ENCODE measurements around the gene KRT16. TPM values are rescaled to one million over a fixed set of nuclear protein-coding genes. Genes with fewer than 3 reads are reported as not detected.
"Not testable (repeated sequence)": the region's sequence is repeated elsewhere in the genome, so short reads cannot be mapped to it uniquely, and the experiment has no call there.

The KRT16 gene
- total RNA-seq, 1 experiment from 2014 or later: 42.6 TPM

DNA sequence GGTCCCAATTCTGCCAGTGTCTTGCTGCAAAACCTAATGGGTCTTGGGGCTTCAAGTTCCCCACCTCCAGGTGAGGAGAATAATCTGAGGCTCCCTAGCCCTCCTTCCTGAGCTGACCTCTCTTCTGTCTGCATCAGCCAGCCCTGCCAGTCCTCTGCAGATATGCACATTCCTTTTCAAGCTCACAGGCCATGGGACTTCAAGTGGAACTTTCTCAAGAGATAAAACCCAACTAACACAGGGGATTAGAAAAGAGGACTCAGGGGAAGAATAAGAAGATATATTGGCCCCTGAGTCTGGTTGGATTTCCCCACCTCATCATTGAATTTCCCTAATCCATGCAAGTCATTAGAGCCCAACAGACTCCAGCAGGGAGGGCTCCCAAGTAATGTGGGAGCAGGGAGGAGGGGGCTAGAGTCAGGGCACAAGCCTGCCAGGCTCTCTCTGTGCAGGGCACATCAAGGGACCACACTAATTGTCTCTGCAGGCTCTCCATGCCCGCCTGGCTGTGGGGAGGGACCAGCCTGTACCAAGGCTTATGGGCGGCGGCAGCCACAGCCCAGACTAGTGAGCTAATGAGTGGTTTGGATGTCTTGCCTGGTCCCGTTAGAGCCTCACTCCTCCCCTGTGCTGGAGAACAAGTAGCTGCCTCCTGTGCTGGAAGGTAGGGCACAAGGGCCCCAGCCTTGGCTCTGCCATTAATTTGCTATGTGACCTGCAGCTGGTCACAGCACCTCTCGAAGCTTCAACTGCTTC lies 27.1 kb downstream of the KRT16 start:
- H3K9me2 ChIP-seq (replicated peaks; ENCODE audit: low read length): no peaks in the 10 kb centered on the region
- H4K20me1 ChIP-seq (ENCODE audit: low read length): no peaks in the 10 kb centered on the region
- no peaks in the 10 kb centered on the region for H3K27me3 ChIP-seq (ENCODE audit: low read length)
- DNase-seq (no peak), ATAC-seq (no peak)
- no peaks in the 10 kb centered on the region for H3F3A ChIP-seq (ENCODE audit: low read length, unreplicated experiment)
- H3K9ac ChIP-seq (ENCODE audit: low read length): no peak overlapping the region
- H3K79me2 ChIP-seq (ENCODE audit: low read length): no peaks in the 10 kb centered on the region
- H3K4me2 ChIP-seq (ENCODE audit: low read length): no peak overlapping the region
- no peaks in the 10 kb centered on the region for H3K9me3 ChIP-seq (ENCODE audit: low read length)
- intact Hi-C loops (cut with micrococcal nuclease): no loop called here
- CTCF ChIA-PET: no interaction called here
- no peak overlapping the region for H3K27ac ChIP-seq (ENCODE audit: low read length)
- H3K36me3 ChIP-seq (ENCODE audit: low read depth, low read length): no peaks in the 10 kb centered on the region
- H3K4me1 ChIP-seq (ENCODE audit: insufficient read depth, low read length): peaks cover 9% of the 10 kb centered on the region
- H3K4me3 ChIP-seq (ENCODE audit: low read length): no peak overlapping the region
- no peak overlapping the region for H2AFZ ChIP-seq (ENCODE audit: low read length)
- no peak for TF ChIP-seq EZH2phosphoT487 (IDR thresholded peaks at IDR 0.05; ENCODE audit: borderline replicate concordance, low read length)
- no peak for TF ChIP-seq EZH2 (IDR thresholded peaks at IDR 0.05; ENCODE audit: low read length, unreplicated experiment)
- TF ChIP-seq, protein P1, sequence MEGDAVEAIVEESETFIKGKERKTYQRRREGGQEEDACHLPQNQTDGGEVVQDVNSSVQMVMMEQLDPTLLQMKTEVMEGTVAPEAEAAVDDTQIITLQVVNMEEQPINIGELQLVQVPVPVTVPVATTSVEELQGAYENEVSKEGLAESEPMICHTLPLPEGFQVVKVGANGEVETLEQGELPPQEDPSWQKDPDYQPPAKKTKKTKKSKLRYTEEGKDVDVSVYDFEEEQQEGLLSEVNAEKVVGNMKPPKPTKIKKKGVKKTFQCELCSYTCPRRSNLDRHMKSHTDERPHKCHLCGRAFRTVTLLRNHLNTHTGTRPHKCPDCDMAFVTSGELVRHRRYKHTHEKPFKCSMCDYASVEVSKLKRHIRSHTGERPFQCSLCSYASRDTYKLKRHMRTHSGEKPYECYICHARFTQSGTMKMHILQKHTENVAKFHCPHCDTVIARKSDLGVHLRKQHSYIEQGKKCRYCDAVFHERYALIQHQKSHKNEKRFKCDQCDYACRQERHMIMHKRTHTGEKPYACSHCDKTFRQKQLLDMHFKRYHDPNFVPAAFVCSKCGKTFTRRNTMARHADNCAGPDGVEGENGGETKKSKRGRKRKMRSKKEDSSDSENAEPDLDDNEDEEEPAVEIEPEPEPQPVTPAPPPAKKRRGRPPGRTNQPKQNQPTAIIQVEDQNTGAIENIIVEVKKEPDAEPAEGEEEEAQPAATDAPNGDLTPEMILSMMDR (conservative IDR thresholded peaks at IDR 0.05; ENCODE audit: low read depth, low read length): no peak
- BruUV-seq (replicated peaks): no TSS peak
- POLR2A ChIA-PET (ENCODE audit: unreplicated experiment): no interaction called here

DNA sequence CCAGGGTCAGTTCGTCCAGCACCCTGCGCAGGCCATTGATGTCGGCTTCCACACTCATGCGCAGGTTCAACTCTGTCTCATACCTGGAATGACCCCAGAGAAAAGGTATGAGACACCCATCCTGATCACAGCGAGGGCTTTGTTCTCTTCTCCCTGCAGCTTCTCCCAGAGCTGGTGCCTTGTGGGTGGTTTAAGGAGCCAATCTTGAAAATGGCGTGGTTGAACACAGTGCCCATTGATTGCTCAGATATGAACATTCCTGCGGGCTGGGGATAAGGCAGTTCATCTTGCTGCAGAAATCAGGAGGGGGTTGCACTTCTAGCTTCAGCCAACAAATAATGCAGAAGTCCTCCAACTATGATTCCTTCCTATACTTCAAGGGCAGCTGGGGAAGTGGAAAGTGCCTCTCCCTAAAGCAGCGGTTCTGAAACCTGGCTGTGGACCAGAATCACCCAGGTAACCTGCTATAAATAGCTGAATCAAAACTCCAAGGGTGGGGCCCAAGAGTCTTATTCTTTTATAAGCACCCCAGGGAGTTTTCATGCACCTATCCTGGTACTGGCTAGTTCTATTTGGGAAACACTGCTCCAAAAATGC lies 28.1 kb downstream of the KRT16 start:
- H3K79me2 ChIP-seq (ENCODE audit: low read length); intact Hi-C loops (cut with micrococcal nuclease); H3K9ac ChIP-seq (ENCODE audit: low read length); POLR2A ChIA-PET (ENCODE audit: unreplicated experiment); H4K20me1 ChIP-seq (ENCODE audit: low read length); BruUV-seq (replicated peaks); H3K4me2 ChIP-seq (ENCODE audit: low read length); H2AFZ ChIP-seq (ENCODE audit: low read length); H3K36me3 ChIP-seq (ENCODE audit: low read depth, low read length); DNase-seq; H3F3A ChIP-seq (ENCODE audit: low read length, unreplicated experiment); H3K9me2 ChIP-seq (replicated peaks; ENCODE audit: low read length); CTCF ChIA-PET; H3K4me3 ChIP-seq (ENCODE audit: low read length); H3K9me3 ChIP-seq (ENCODE audit: low read length); H3K27me3 ChIP-seq (ENCODE audit: low read length); H3K27ac ChIP-seq (ENCODE audit: low read length); ATAC-seq: not testable (repeated sequence)
- H3K4me1 ChIP-seq (ENCODE audit: insufficient read depth, low read length): peaks cover 18% of the 10 kb centered on the region

DNA sequence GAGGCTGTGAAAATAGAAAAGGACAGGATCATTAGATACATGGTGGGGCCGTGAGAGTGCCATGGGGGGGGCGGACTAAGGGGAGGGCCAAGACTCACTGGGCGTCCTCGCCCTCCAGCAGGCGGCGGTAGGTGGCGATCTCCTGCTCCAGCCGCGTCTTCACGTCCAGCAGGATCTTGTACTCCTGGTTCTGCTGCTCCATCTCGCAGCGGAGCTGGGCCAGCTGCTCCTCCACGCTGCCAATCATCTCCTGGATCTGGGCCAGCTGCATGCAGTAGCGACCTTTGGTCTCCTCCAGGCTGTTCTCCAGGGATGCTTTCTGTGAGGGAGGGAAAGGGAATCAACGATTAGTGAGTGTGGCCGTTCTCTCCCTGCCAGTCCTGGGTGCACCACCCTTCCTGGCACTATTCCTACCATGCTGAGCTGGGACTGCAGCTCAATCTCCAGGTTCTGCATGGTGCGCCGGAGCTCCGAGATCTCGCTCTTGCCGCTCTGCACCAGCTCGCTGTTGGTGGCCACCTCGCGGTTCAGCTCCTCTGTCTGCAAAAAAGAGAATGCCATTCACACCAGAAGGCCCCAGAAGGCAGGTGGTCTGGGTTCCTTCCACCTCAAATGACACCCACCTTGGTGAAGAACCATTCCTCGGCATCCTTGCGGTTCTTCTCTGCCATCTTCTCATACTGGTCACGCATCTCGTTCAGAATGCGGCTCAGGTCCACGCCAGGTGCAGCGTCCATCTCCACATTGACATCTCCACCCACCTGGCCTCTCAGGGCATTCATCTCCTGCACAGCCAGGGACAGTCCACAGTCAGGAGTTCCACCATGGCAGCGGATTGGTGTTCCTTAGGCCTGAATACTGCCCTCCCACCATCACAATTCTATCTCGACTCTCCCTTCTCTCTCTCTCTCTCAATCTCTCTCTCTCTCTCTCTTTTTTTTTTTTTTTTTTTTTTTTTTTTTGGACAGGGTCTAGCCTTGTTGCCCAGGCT lies 29.1 kb downstream of the KRT16 start:
- ATAC-seq (no peak), DNase-seq (no peak)
- Histone ChIP-seq H3F3A (ENCODE audit: low read length, unreplicated experiment) (no peaks in the 10 kb centered on the region), H3K9ac (ENCODE audit: low read length) (no peak overlapping the region), H4K20me1 (ENCODE audit: low read length) (no peaks in the 10 kb centered on the region), H3K79me2 (ENCODE audit: low read length) (no peaks in the 10 kb centered on the region), H3K9me3 (ENCODE audit: low read length) (no peaks in the 10 kb centered on the region), H3K27me3 (ENCODE audit: low read length) (no peaks in the 10 kb centered on the region), H2AFZ (ENCODE audit: low read length) (no peak overlapping the region), H3K4me2 (ENCODE audit: low read length) (no peak overlapping the region), H3K36me3 (ENCODE audit: low read depth, low read length) (no peaks in the 10 kb centered on the region), H3K9me2 (replicated peaks; ENCODE audit: low read length) (no peaks in the 10 kb centered on the region), H3K27ac (ENCODE audit: low read length) (no peak overlapping the region), H3K4me3 (ENCODE audit: low read length) (no peak overlapping the region), H3K4me1 (ENCODE audit: insufficient read depth, low read length) (peaks cover 21% of the 10 kb centered on the region)
- intact Hi-C loops (cut with micrococcal nuclease): no loop called here
- TF ChIP-seq, protein P1 (conservative IDR thresholded peaks at IDR 0.05; ENCODE audit: low read depth, low read length): no peak
- TF ChIP-seq EZH2phosphoT487 (IDR thresholded peaks at IDR 0.05; ENCODE audit: borderline replicate concordance, low read length) (no peak), EZH2 (IDR thresholded peaks at IDR 0.05; ENCODE audit: low read length, unreplicated experiment) (no peak)
- no TSS peak for BruUV-seq (replicated peaks)
- CTCF ChIA-PET: no interaction called here
- POLR2A ChIA-PET (ENCODE audit: unreplicated experiment): no interaction called here

- H3K27ac ChIP-seq (ENCODE audit: low read length); H3K9me3 ChIP-seq (ENCODE audit: low read length); H3K27me3 ChIP-seq (ENCODE audit: low read length); DNase-seq; H3K36me3 ChIP-seq (ENCODE audit: low read depth, low read length); intact Hi-C loops (cut with micrococcal nuclease); H4K20me1 ChIP-seq (ENCODE audit: low read length); H3K4me3 ChIP-seq (ENCODE audit: low read length); H2AFZ ChIP-seq (ENCODE audit: low read length); H3F3A ChIP-seq (ENCODE audit: low read length, unreplicated experiment); H3K4me2 ChIP-seq (ENCODE audit: low read length); H3K9ac ChIP-seq (ENCODE audit: low read length); CTCF ChIA-PET; ATAC-seq; H3K9me2 ChIP-seq (replicated peaks; ENCODE audit: low read length); H3K79me2 ChIP-seq (ENCODE audit: low read length); BruUV-seq (replicated peaks); POLR2A ChIA-PET (ENCODE audit: unreplicated experiment): not testable (repeated sequence)
- H3K4me1 ChIP-seq (ENCODE audit: insufficient read depth, low read length): peaks cover 21% of the 10 kb centered on the region
Observed at GRCh38 chr17:41582061-41582968, 30.3 kb downstream of the KRT16 start.
